Keratinocyte (primary cell): Measurements from ENCODE around the gene PIGBOS1. TPM values are rescaled to one million over a fixed set of nuclear protein-coding genes. Genes with fewer than 3 reads are reported as not detected.
"Not testable (repeated sequence)": the region's sequence is repeated elsewhere in the genome, so short reads cannot be mapped to it uniquely, and the experiment has no call there.

Experiments
- DNase-seq: peaks from one replicate; pipeline ENCODE4 v3.0.0-alpha.2; 2011; ENCODE audit warnings: low read depth, missing footprints, low spot score
- FAIRE-seq: peaks from 2 replicates; lab custom pipeline; 2011; peaks lifted over from hg19 to GRCh38; lab: Jason Lieb, UNC
- H2AFZ ChIP-seq: 2 replicates; pipeline ENCODE4 v1.6.0; 2012; ENCODE audit warnings: low read length, control low read depth, inconsistent platforms; ENCODE audit not compliant: control insufficient read depth
- H3K27ac ChIP-seq: 2 replicates; pipeline ENCODE4 v1.5.1; 2011; ENCODE audit warnings: low read length; ENCODE audit not compliant: control insufficient read depth, insufficient read depth
- H3K27me3 ChIP-seq: 3 replicates; pipeline ENCODE4 v1.6.0; 2011; ENCODE audit warnings: low read length; ENCODE audit not compliant: control insufficient read depth, insufficient read depth; ENCODE audit errors: extremely low read depth
- H3K36me3 ChIP-seq, 2 experiments: 2 replicates in 1 of 2; 3 replicates in 1 of 2; pipeline ENCODE4 v1.5.1; 2011; ENCODE audit warnings: low read length in 2 of 2, mild to moderate bottlenecking in 1 of 2; ENCODE audit not compliant: control insufficient read depth in 2 of 2, insufficient read depth in 2 of 2; ENCODE audit errors: extremely low read depth in 1 of 2
- H3K4me1 ChIP-seq: 3 replicates; pipeline ENCODE4 v1.5.1; 2011; ENCODE audit warnings: low read length; ENCODE audit not compliant: control insufficient read depth, insufficient read depth; ENCODE audit errors: extremely low read depth
- H3K4me2 ChIP-seq: 3 replicates; pipeline ENCODE4 v1.6.0; 2011; ENCODE audit warnings: low read depth, low read length; ENCODE audit not compliant: control insufficient read depth, insufficient read depth; ENCODE audit errors: extremely low read depth
- H3K4me3 ChIP-seq, 3 experiments: fragments of 200-600 bp in 1 of 3; sonication (generic) in 1 of 3; 2 replicates in 2 of 3; 3 replicates in 1 of 3; pipeline ENCODE4 v1.5.1; 2011 to 2016; ENCODE audit warnings: low read length in 3 of 3, mild to moderate bottlenecking in 3 of 3, control low read depth in 2 of 3, inconsistent platforms in 1 of 3, low read depth in 1 of 3, mixed read lengths in 1 of 3, mixed run types in 1 of 3, moderate library complexity in 1 of 3; ENCODE audit not compliant: control insufficient read depth in 2 of 3, insufficient read depth in 2 of 3; ENCODE audit errors: extremely low read depth in 1 of 3
- H3K79me2 ChIP-seq: 2 replicates; pipeline ENCODE4 v1.6.0; 2012; ENCODE audit warnings: low read length; ENCODE audit not compliant: control insufficient read depth, insufficient read depth
- H3K9ac ChIP-seq: 3 replicates; pipeline ENCODE4 v1.6.0; 2011; ENCODE audit warnings: low read length; ENCODE audit not compliant: control insufficient read depth, insufficient read depth; ENCODE audit errors: extremely low read depth
- H3K9me1 ChIP-seq: 3 replicates; pipeline ENCODE4 v1.6.0; 2011; ENCODE audit warnings: low read length; ENCODE audit not compliant: control insufficient read depth, insufficient read depth; ENCODE audit errors: extremely low read depth
- H3K9me3 ChIP-seq: 2 replicates; pipeline ENCODE4 v1.5.1; 2012; ENCODE audit warnings: low read depth, low read length; ENCODE audit not compliant: control insufficient read depth
- H4K20me1 ChIP-seq: 3 replicates; pipeline ENCODE4 v1.6.0; 2011; ENCODE audit warnings: low read length; ENCODE audit not compliant: control insufficient read depth, insufficient read depth; ENCODE audit errors: extremely low read depth
- CTCF ChIP-seq, 3 experiments: IDR thresholded peaks in 1 of 3; conservative IDR thresholded peaks in 1 of 3; optimal IDR thresholded peaks in 1 of 3; 2 replicates in 2 of 3; 3 replicates in 1 of 3; pipeline versions ENCODE3 to v1.5.1; 2011; ENCODE audit warnings: low read length in 3 of 3, mild to moderate bottlenecking in 3 of 3, moderate library complexity in 2 of 3, control low read depth in 1 of 3, inconsistent platforms in 1 of 3; ENCODE audit not compliant: insufficient read depth in 2 of 3; ENCODE audit errors: extremely low read depth in 1 of 3
- EZH2 ChIP-seq: IDR thresholded peaks from one replicate; pipeline ENCODE4 v1.6.1; 2012; ENCODE audit warnings: inconsistent platforms, mild to moderate bottlenecking, low read length, moderate library complexity
- dilution Hi-C: fragments of 300-500 bp; cut with MboI; formaldehyde crosslinking; loops from one replicate; pipeline ENCODE4 v1.7.0; 2020; ENCODE audit warnings: low sequenced_read_pairs; ENCODE audit not compliant: extremely low pct_ligation_motif_present
- polyA plus RNA-seq, 5 experiments: library from polyadenylated mRNA; depleted of rRNA in 3 of 5; stranded (reverse) in 3 of 5; stranded (forward) in 1 of 5; unstranded in 1 of 5; fragments of >200 nt; gene quantifications; 1 replicate in 1 of 5; 2 replicates in 3 of 5; 3 replicates in 1 of 5; pipeline versions ENCODE4 v1.2.1 to v1.2.3, GENCODE V29; 2011 to 2012; ENCODE audit warnings: missing spikeins in 2 of 5, low read depth in 1 of 5, low replicate concordance in 1 of 5

The PIGBOS1 gene
- polyA plus RNA-seq, 1 donor (not counting 4 experiments of a cell fraction or from before 2014, with no cell fraction given) = 8.6 TPM

- DNase-seq = no peak
Measured at GRCh38 chr15:55319537-55320237, 764 bp upstream of the PIGBOS1 start.

GRCh38 chr15:55302801-55303200, 16.1 kb downstream of the PIGBOS1 start:
- H3K79me2 ChIP-seq, H3K4me2 ChIP-seq, dilution Hi-C loops, H3K4me3 ChIP-seq, DNase-seq, H3K27ac ChIP-seq, H3K9me3 ChIP-seq, H2AFZ ChIP-seq, H3K4me1 ChIP-seq, H3K9me1 ChIP-seq, H3K27me3 ChIP-seq, H3K36me3 ChIP-seq, H3K9ac ChIP-seq, FAIRE-seq, H4K20me1 ChIP-seq: not testable (repeated sequence)

More at GRCh38 chr15:55319537-55320237, 764 bp upstream of the PIGBOS1 start:
- dilution Hi-C loops = no loop called here
- Histone ChIP-seq H3K27me3 (no peaks in the 10 kb centered on the region), H4K20me1 (no peaks in the 10 kb centered on the region), H3K9me3 (no peaks in the 10 kb centered on the region), H3K36me3 (no peaks in the 10 kb centered on the region), H3K4me1 (peaks cover 8% of the 10 kb centered on the region), H3K79me2 (peaks cover 28% of the 10 kb centered on the region), H3K9me1 (no peaks in the 10 kb centered on the region), H3K27ac (peak overlapping the region; percentile 98), H3K4me2 (peak overlapping the region; percentile 87), H2AFZ (peak overlapping the region; percentile 98), H3K4me3 (peak overlapping the region; percentile 88 to 98 (median 94)), H3K9ac (peak overlapping the region; percentile 98)
- TF ChIP-seq CTCF (optimal IDR thresholded peaks at IDR 0.05 in 1 of 3, IDR thresholded peaks at IDR 0.05 in 1 of 3, conservative IDR thresholded peaks at IDR 0.05 in 1 of 3; ENCODE audit: extremely low read depth in 1 of 3, insufficient read depth in 2 of 3, low read length in 3 of 3) (no peak), EZH2 (no peak)
- no peak for FAIRE-seq
